Fibroblast of villous mesenchyme (primary cell): Measurements from ENCODE around the gene COL2A1. TPM values are rescaled to one million over a fixed set of nuclear protein-coding genes. Genes with fewer than 3 reads are reported as not detected.
A peak's percentile ranks its signal among the peaks of the same experiment; 100 is the strongest.

Source experiments
- DNase-seq: peaks from one replicate; pipeline ENCODE4 v3.0.0-alpha.2; 2010; ENCODE audit warnings: low read depth
- H3K4me3 ChIP-seq: 2 replicates; pipeline ENCODE4 v1.5.1; 2011; ENCODE audit warnings: low read depth, mild to moderate bottlenecking, low read length
- total RNA-seq: library from RNA; depleted of rRNA; stranded (reverse); fragments of >200 nt; gene quantifications from 2 replicates; pipeline ENCODE4 v1.2.3, GENCODE V29; 2012
- TF ChIP-seq, protein P1 (sequence below): IDR thresholded peaks from 2 replicates; pipeline ENCODE4 v1.5.1; 2012; ENCODE audit warnings: low read depth, mild to moderate bottlenecking, low read length; ENCODE audit not compliant: insufficient read depth

The COL2A1 gene
- total RNA-seq: under 0.01 TPM in 1 of 2 replicates, not detected in the other

DNA sequence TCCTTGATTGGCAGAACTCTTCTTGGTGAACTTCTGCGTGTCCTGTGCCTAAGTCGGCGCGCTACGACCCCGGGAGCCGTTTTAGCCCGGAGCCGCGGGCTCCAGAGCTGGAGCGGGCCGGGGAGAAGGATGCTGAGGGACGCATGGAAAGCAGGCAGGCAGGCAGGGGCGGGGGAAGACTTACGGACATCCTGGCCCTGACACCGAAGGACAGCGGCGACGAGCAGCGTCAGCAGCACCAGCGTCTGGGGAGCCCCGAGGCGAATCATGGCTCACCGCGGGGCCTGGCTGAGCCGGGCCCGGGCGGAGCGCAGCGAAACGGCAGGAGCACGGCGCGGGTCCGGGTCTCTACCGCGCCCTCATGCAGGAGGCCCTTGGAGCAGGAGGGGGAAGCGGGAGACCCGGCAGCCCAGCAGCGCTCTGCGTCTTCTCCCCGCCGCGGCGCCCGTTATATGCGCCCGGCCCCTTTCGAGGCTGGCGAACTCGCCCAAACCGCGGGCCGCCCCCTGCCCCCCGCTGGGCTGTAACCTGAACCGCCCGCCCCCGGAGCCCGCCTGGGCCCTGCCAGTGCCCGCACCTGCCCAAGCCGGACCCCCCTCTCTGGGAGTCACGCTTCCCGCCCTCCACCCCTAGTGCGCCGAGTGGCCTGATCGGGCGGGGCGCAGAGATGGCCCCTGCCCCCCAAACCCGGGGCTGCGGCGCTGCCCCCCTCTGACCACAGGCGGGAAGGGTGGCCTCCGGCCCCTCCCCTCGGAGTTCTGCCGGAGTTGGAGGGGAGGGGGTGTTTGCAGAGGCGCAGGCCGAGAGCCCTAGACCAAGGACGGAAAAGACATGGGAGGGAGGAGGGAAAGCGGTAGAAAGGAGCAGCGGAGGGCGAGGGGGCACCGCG, at the start of gene COL2A1:
Gene COL2A1, minus strand, starts transcription at position 424 of the 889 bp plus-strand sequence. Its CDS starts 155 bp downstream, at position 269.
- TF ChIP-seq, protein P1, sequence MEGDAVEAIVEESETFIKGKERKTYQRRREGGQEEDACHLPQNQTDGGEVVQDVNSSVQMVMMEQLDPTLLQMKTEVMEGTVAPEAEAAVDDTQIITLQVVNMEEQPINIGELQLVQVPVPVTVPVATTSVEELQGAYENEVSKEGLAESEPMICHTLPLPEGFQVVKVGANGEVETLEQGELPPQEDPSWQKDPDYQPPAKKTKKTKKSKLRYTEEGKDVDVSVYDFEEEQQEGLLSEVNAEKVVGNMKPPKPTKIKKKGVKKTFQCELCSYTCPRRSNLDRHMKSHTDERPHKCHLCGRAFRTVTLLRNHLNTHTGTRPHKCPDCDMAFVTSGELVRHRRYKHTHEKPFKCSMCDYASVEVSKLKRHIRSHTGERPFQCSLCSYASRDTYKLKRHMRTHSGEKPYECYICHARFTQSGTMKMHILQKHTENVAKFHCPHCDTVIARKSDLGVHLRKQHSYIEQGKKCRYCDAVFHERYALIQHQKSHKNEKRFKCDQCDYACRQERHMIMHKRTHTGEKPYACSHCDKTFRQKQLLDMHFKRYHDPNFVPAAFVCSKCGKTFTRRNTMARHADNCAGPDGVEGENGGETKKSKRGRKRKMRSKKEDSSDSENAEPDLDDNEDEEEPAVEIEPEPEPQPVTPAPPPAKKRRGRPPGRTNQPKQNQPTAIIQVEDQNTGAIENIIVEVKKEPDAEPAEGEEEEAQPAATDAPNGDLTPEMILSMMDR: no peak
- no peak within 1 kb of the TSS for H3K4me3 ChIP-seq
- DNase-seq: peak; percentile 26

DNA sequence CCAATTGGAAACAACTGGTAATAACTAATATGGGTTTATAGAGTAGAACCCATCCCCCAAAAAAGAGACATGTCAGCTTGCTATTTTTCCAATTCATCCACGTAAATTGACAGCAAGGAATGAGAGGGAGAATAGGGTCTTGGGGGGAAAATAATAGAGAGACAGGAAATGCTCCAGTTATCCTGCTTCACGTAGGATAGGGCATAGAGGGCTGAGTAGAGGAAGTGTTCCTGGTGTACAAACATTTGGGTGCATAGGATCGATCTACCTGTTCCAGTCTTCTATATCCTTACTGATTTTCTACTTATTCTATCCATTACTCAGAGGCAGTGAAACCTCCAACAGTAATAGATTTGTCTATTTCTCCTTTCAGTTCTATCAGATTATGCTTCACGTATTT, 49.6 kb upstream of the COL2A1 start:
- TF ChIP-seq, protein P1: no peak
- no peak overlapping the region for H3K4me3 ChIP-seq
- no peak for DNase-seq

- no peak overlapping the region for H3K4me3 ChIP-seq
- no peak for DNase-seq
- TF ChIP-seq, protein P1: no peak
Measured at GRCh38 chr12:48053122-48053521, 48.8 kb upstream of the COL2A1 start.

DNA sequence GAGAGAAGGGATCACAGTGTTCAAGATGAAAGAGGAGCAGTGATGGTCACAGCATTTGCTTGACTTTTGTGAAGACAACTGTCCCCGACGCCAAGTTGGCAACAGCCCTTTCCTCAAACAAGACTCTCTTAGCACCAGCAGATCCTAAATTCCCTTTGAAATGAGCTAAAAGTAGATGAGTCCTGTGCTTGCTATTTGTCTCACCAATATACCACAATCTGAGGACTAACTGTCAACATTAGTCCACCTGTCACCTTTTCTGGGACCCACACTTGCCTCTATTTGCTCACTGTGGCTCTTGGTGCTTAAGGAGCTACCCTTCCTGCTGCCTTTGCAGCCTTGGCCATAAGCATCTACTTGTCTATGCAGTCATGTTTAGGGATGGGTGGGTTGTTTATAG, 47.4 kb upstream of the COL2A1 start:
- DNase-seq: no peak
- TF ChIP-seq, protein P1: no peak

GRCh38 chr12:48050174-48050573, 45.9 kb upstream of the COL2A1 start:
- H3K4me3 ChIP-seq: no peak overlapping the region
- DNase-seq: no peak
- TF ChIP-seq, protein P1: no peak

More for the DNA sequence above, 47.4 kb upstream of the COL2A1 start:
- H3K4me3 ChIP-seq: no peak overlapping the region

DNA sequence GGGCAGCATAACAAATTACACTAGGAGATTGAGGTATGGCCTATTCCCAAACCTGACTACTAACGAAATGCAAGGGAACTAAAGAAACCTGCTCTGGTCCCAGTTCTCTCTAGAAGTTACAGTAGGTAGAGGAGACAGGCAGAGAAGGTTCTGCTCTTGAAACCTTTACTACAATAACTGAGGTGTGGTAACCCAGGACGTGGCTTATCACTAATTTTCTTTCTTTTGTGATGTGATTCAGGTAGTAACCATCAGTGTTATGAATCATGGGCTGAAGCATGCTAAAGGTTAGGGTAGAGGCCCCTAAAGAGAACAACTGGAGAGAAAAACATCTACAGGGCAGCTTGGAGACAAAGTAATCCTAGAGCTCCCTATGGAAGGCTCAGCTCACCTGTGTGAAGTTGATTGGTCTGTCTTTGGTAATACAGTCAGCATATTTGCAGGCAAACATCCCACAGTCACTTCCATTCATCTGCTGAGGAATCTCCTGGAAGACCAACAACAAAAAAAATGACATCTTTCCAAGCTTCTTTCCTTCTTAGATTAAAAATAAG, 41.8 kb upstream of the COL2A1 start:
- no peak for DNase-seq
- TF ChIP-seq, protein P1: no peak
- H3K4me3 ChIP-seq: no peak overlapping the region
